Stimulated activated naive CD4-positive, alpha-beta T cell treated with Interleukin-2 at 50 U/mL for 16 hours (primary cell): Measurements from ENCODE around the gene ANKRD33.

Source experiments
- DNase-seq: peaks from one replicate; lab custom pipeline; 2025; lab: John Stamatoyannopoulos, UW

ANKRD33 gene

GRCh38 chr12:51860986-51861385 lies 26.9 kb upstream of the ANKRD33 start:
- no peak for DNase-seq

GRCh38 chr12:51862947-51863346 lies 25.0 kb upstream of the ANKRD33 start:
- DNase-seq = no peak

GRCh38 chr12:51863363-51863932 lies 24.5 kb upstream of the ANKRD33 start:
- no peak for DNase-seq

- no peak for DNase-seq
Measured at GRCh38 chr12:51863933-51864832, 23.7 kb upstream of the ANKRD33 start.

- DNase-seq = no peak
Measured at GRCh38 chr12:51864833-51865670, 22.9 kb upstream of the ANKRD33 start.

- DNase-seq = no peak
Measured at GRCh38 chr12:51865757-51866270, 22.1 kb upstream of the ANKRD33 start.

- no peak for DNase-seq
Measured at GRCh38 chr12:51866324-51866723, 21.6 kb upstream of the ANKRD33 start.

- no peak for DNase-seq
Measured at GRCh38 chr12:51866762-51867161, 21.1 kb upstream of the ANKRD33 start.

- DNase-seq = no peak
Measured at GRCh38 chr12:51867371-51867770, 20.5 kb upstream of the ANKRD33 start.

- no peak for DNase-seq
Measured at GRCh38 chr12:51867796-51868428, 20.0 kb upstream of the ANKRD33 start.

- no peak for DNase-seq
Measured at GRCh38 chr12:51868821-51869495, 18.9 kb upstream of the ANKRD33 start.

GRCh38 chr12:51869496-51869865 lies 18.4 kb upstream of the ANKRD33 start:
- no peak for DNase-seq

GRCh38 chr12:51869931-51870330 lies 18.0 kb upstream of the ANKRD33 start:
- no peak for DNase-seq

- DNase-seq = no peak
Measured at GRCh38 chr12:51870504-51870903, 17.4 kb upstream of the ANKRD33 start.

- DNase-seq = no peak
Measured at GRCh38 chr12:51871126-51871525, 16.8 kb upstream of the ANKRD33 start.

- no peak for DNase-seq
Measured at GRCh38 chr12:51871918-51872688, 15.8 kb upstream of the ANKRD33 start.

GRCh38 chr12:51872689-51872981 lies 15.3 kb upstream of the ANKRD33 start:
- no peak for DNase-seq

- DNase-seq = no peak
Measured at GRCh38 chr12:51873251-51873994, 14.5 kb upstream of the ANKRD33 start.

- no peak for DNase-seq
Measured at GRCh38 chr12:51874000-51874399, 13.9 kb upstream of the ANKRD33 start.

GRCh38 chr12:51874486-51874885 lies 13.4 kb upstream of the ANKRD33 start:
- DNase-seq = no peak
